ELR (cell line): ENCODE data around the gene OR14J1.
"Not testable (repeated sequence)": the region's sequence is repeated elsewhere in the genome, so short reads cannot be mapped to it uniquely, and the experiment has no call there.

Source experiments
- DNase-seq: peaks from one replicate; pipeline ENCODE4 v3.0.0-alpha.2; 2015; ENCODE audit warnings: low read depth

Gene OR14J1, protein sequence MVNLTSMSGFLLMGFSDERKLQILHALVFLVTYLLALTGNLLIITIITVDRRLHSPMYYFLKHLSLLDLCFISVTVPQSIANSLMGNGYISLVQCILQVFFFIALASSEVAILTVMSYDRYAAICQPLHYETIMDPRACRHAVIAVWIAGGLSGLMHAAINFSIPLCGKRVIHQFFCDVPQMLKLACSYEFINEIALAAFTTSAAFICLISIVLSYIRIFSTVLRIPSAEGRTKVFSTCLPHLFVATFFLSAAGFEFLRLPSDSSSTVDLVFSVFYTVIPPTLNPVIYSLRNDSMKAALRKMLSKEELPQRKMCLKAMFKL

DNA sequence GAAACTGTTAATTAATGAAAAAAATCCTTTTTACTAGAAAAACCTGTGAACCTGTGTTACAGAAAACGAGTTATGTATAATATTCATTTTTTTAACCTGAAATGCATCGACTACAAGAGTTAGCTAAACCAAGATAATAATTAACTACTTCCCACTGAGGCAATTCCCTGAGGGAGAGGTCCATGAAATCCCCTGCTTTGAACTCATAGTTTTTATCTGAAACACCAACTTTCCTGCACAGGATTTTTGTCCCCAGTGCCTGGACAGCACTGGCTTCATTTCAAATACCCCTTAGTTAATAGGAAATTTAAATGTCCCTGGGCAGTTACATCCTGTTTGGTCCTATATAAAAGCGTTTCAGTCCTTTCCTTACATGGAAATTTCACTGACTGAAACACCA, at the start of gene OR14J1:
OR14J1 (plus strand) TSS at position 386 of the 400 bp plus-strand sequence. CDS start 4,989 bp downstream, outside the sequence.
- no peak for DNase-seq

DNA sequence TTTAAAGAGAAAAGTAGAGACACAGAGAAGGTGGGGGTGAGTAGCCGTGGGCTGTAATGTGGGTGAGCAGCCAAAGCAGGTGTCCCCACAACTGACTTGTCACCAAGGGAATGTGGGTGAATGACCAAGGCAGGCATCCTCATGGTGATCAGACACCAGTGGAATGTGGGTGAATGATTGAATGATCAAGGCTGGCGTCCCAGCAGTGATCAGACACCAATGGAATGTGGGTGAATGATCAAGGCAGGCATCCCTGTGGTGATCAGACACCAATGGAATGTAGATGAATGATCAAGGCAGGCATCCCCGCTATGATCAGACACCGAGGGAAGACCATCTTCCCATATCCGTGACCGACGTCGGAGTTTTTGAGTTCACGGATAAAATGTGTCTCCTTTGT, 49.8 kb upstream of the OR14J1 start:
- DNase-seq, result peak; percentile 32

DNA sequence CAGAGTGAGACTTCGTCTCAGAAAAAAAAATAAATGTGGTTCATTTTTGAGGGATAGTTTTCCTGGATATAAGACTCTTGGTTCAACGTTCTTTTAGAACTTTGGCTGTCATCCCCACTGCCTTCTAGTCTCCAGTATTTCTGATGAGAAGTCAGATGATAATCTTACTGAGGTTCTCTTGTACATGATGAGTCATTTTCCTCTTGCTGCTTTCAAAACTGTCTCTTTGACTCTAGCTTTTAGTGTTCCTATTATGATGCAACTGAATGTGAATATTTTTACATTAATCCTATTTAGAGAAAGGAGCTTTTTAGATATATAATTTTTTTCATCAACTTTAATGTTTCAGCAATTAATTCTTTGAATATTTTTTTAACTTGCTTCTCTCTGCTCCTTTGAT, 46.0 kb upstream of the OR14J1 start:
- peak; percentile 1 for DNase-seq

DNA sequence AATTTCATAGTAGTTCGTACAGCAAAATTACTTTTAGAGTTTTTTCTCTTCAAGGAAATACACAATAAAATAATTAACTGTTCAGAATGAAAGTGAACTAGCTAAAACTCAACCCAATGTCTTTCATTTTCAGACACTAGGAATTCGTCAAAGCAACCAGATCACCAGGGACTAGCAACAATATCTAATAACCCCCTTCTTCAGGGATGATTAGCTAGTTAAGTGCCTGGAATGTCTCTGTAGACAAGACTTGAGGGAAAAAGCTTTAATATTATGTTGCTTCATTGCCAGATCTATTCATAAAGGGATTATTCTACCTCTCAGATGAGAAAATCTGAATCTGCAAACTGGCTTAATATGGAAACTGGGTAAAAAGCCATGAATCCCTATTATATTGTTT, 41.8 kb upstream of the OR14J1 start:
- no peak for DNase-seq

DNA sequence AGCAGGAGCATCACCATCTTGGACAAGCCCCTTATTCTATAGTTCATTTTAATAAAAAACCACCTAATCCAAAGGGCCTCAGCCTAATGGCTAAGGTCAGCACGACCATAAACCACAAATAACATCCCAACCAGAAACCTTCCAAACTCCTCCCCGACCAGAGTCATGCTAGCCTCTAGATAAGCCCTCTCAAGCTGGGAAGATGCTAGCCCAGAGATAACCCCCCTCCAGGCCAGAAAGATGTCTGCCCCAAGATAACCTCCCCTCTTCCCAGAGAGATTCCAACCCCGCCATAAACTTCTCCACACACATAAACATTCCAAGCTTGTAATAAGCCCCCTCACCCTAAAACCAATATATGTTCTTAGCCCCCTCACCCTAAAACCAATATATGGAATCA, 38.5 kb upstream of the OR14J1 start:
- DNase-seq, result no peak

DNA sequence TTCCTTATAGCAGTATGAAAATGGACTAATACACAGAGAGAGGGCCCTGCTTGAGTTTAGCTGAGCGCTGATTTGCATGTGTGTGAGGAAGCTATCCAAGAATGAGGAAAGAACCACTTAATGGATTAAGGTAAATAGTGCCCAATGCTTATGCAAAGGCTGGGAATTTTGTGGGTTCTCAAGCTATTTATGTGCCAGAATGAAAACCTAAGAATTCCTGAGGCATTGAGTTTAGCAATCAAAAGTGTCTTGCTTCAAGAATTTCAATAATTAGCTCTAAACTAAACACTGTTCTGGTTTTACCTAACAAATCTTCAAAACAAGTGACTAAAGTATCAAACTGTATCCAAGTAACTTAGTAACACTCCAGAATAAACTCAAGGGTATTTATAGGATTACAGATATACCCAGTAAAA, 7.0 kb upstream of the OR14J1 start:
- DNase-seq, result peak; percentile 3

DNA sequence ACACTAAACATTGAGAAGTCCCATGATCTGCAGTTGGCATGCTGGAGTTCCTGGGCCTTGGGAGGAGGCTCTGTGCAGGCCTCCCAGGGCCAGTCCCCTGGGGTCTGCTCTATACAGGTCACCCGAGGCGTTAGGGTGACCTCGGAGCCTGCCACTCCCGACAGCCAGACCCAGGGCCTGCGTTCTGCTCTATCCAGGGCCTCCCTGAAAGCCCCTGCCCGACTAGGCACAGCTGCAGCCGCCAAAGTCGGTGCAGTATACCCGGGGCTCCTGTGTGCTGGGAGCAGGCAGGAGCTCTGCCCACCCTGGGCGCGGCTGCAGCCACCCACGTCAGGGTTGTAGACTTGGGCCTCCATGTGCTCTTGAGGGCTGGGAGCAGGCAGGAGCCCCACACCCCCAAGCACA, 6.3 kb upstream of the OR14J1 start:
- DNase-seq, result no peak

DNA sequence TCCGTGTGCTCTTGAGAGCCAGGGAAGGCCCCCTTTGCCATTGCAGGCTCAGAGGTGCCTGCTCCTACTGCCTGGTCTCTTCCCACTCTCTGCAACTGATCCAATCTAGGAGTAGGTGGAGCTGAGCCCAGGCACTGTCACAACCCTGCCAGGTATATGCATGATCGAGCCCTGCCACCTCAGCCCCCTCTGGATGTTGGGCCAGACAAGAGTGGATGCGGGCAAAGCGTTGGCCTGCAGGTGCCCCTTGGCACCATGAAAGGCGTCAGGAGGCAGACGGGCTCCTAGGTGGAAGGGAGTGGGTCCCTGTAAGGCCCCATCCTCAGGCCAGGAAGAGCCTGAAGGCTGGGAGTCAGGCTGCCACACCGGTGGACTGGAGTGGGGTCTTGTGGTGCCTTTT, 5.9 kb upstream of the OR14J1 start:
- DNase-seq, result no peak

DNA sequence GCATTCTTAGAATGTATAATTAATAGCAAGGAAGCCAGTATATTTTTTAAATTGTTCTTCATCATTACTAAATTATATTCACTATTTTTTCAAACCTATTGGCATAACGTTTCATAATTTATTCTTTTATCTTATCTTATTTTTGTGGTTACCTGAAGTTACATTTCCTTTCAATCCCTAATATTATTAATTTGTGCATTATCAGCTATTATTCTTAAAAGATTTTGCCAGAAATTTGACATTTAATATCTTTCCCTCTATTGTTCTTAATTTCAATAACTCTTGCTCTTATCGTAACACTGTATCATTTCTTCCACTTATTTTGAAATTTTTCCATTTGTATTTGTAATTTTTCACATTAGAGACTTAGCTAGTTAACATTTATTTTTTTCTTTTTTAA, 18.4 kb downstream of the OR14J1 start:
- DNase-seq, result no peak

DNA sequence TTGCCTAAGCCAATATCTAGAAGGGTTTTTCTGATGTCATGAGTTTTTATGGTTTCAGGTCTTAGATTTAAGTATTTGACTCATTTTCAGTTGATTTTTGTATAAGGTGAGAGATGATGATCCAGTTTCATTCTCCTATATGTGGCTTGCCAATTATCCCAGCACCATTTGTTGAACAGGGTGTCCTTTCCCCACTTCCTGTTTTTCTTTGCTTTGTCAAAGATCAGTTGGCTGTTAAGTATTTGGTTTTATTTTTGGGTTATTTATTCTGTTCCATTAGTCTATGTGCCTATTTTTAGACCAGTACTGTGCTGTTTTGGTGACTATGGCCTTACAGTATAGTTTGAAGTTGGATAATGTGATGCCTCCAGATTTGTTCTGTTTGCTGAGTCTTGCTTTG, 21.8 kb downstream of the OR14J1 start:
- DNase-seq, result not testable (repeated sequence)

DNA sequence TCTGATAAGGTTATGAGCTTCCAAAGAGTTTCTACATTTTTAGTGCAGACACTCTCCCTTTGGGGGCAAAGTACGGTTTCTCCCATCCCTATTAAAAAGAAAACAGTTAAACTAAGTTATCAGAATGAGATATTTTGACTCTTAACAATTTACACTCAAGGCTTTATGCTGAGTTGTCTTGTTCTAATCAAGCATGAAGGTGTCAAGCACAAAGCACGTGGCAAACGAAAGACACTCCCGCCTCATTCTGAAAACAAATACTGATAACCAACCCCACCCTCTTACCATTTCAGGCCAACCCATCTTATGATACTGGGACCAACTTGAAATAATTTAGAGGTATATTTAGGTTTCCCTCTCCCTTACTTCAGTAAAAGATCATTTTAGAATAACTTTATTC, 24.3 kb downstream of the OR14J1 start:
- DNase-seq, result no peak

DNA sequence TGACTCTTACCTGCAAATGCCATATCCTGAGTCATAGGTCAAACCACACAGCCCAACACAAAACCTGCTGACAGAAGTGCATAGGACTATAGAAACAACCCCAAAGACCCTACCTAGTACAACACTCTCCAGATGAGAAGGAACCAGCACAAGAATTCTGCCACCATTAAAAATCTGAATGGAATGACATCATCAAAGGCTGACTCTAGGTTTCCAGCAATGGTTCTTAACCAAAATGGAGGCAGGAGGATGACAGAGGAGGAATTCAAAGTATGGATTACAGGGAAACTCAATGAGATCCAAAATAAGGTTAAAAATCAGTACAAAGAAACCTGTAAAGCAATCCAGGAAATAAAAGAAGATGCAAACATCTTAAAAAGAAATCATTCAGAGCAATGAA, 31.2 kb downstream of the OR14J1 start:
- DNase-seq, result no peak

DNA sequence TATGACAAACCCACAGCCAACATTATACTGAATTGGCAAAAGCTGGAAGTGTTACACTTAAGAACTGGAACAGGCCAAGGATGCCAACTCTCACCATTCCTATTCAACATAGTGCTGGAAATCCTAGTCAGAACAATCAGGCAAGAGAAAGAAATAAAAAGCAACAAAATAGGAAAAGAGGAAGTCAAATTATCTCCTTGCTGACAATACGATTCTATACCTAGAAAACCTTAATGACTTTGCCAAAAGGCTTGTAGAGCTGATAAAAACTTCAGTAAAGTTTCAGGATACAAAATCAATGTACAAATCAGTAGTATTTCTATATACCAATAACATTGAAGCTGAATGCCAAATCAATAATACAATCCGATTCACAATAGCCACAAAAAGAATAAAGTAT, 34.8 kb downstream of the OR14J1 start:
- no peak for DNase-seq

DNA sequence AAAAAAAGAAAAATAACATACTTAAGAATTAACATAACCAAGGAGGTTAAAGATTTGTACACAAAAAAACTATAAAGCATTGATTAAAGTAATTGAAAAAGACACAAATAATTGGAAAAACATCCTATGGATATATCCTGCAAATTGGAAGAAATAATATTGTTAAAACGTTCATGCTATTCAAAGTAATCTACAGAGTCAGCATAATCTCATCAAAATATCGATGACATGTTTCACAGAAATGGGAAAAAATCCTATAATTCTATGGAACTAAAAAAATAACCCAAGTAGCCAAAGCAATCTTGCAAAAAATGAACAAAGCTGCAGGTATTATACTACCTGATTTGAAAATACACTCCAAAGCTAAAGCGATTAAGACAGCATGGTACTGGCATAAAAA, 43.9 kb downstream of the OR14J1 start:
- no peak for DNase-seq

DNA sequence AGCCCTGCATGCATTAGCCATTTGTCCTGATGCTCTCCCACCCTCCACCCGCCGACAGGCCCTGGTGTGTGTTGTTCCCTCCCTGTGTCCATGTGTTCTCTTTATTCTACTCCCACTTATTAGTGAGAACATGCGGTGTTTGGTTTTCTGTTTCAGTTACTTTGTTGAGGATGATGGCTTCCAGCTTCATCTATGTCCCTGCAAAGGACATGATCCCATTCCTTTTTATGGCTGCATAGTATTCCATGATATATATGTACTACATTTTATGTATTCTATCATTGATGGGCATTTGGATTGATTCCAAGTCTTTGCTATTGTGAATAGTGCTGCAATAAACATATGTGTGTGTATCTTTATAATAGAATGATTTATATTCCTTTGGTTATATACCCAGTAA, 47.8 kb downstream of the OR14J1 start:
- not testable (repeated sequence) for DNase-seq

DNA sequence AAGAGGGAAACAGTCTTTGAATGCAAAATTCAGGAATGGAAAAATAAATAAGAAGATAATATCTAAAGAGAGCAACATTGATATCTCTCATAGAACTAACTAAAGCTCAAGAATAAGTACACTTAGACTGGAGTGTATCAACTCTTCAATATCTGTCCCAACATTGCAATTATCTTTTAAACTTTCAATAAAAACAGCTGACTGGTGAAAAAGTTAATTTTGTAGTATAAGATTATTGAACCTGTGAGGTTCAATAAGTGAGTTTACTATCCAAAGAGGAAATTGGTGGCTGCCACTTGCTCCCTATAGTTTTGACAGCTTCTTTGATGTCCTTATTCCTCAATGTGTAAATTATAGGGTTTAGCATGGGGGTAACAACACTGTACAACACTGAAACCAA, 53.5 kb downstream of the OR14J1 start:
- DNase-seq, result no peak

DNA sequence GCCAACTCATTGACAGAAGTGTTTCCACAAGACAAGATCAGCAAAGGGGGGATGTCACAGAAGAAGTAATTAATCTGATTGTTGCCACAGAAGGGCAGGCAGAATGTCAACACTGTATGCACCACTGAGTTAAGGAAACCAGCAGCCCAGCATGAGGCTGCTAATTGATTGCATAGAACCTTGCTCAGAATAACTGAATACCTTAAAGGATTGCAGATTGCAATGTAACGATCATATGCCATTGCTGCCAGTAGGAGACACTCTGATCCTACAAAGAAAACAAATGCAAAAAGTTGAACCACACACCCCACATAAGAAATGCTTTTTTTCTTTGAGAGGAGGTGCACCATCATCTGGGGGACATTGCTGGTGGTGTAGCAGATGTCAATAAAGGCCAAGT, 54.1 kb downstream of the OR14J1 start:
- no peak for DNase-seq
